Panc1 (cell line): ENCODE measurements around the gene EAF1. TPM values are rescaled to one million over a fixed set of nuclear protein-coding genes. Genes with fewer than 3 reads are reported as not detected.
A peak's percentile ranks its signal among the peaks of the same experiment; 100 is the strongest.
"Not testable (repeated sequence)": the region's sequence is repeated elsewhere in the genome, so short reads cannot be mapped to it uniquely, and the experiment has no call there.

Experiments used
- ATAC-seq: fragments of 200-7000 bp; cut with Tn5 transposase; 2 replicates; pipeline ENCODE4 v1.9.1; 2020; ENCODE audit warnings: mild to moderate bottlenecking, moderate library complexity
- BruUV-seq: library from RNA; stranded (reverse); fragments of 400-500 nt; replicated peaks from 2 replicates; lab custom pipeline; 2021; lab: Mats Ljungman, UMichigan
- CTCF ChIA-PET: fragments of 300-600 bp; sonication (Branson Sonifier 250); formaldehyde crosslinking; loops from one replicate; lab custom pipeline; 2022; ENCODE audit warnings: antibody characterized with exemption; lab: Charles Lee
- POLR2A ChIA-PET: fragments of 300-600 bp; sonication (Branson Sonifier 250); formaldehyde crosslinking; loops from one replicate; lab custom pipeline; 2022; ENCODE audit warnings: antibody characterized with exemption; lab: Charles Lee
- DNase-seq: peaks from one replicate; pipeline ENCODE4 v3.0.0-alpha.2; 2010; ENCODE audit warnings: low read depth, low spot score
- H3K27ac ChIP-seq: 2 replicates; pipeline ENCODE4 v1.5.1; 2011; ENCODE audit warnings: mild to moderate bottlenecking, low read length, inconsistent platforms
- H3K27me3 ChIP-seq: fragments of 200-500 bp; sonication (Bioruptor generic); 2 replicates; pipeline ENCODE4 v1.6.0; 2014; ENCODE audit warnings: low read length, inconsistent platforms; ENCODE audit not compliant: control insufficient read depth, insufficient read depth
- H3K36me3 ChIP-seq: fragments of 200-500 bp; sonication (Bioruptor generic); 2 replicates; pipeline ENCODE4 v1.5.1; 2014; ENCODE audit warnings: inconsistent platforms, mild to moderate bottlenecking, low read length, moderate library complexity; ENCODE audit not compliant: control insufficient read depth, insufficient read depth
- H3K4me1 ChIP-seq: 2 replicates; pipeline ENCODE4 v1.5.1; 2011; ENCODE audit warnings: inconsistent platforms, mild to moderate bottlenecking, low read length, moderate library complexity; ENCODE audit not compliant: control insufficient read depth, insufficient read depth
- H3K4me3 ChIP-seq, 2 experiments: 2 replicates each; pipeline ENCODE4 v1.5.1; 2011 to 2012; ENCODE audit warnings: low read depth in 2 of 2, low read length in 2 of 2, mild to moderate bottlenecking in 2 of 2, inconsistent platforms in 1 of 2, moderate library complexity in 1 of 2
- H3K9me3 ChIP-seq: fragments of 200-500 bp; sonication (Bioruptor generic); 2 replicates; pipeline ENCODE4 v1.5.1; 2014; ENCODE audit warnings: low read depth, mild to moderate bottlenecking, inconsistent platforms, low read length, moderate library complexity; ENCODE audit not compliant: control insufficient read depth, insufficient read depth
- POLR2AphosphoS5 ChIP-seq: IDR thresholded peaks from 2 replicates; pipeline ENCODE4 v1.6.1; 2012; ENCODE audit warnings: mild to moderate bottlenecking, low read depth, low read length, moderate library complexity
- SIN3A ChIP-seq: IDR thresholded peaks from 2 replicates; pipeline ENCODE4 v1.6.1; 2012; ENCODE audit warnings: low read depth, mild to moderate bottlenecking, low read length, moderate library complexity, borderline replicate concordance; ENCODE audit not compliant: insufficient read depth
- TCF7L2 ChIP-seq: IDR thresholded peaks from 2 replicates; pipeline ENCODE4 v1.6.1; 2011; ENCODE audit warnings: mild to moderate bottlenecking, low read depth, low read length, inconsistent platforms
- in situ Hi-C: cut with HindIII; loops from 2 replicates; pipeline ENCODE4 v1.10.0; 2016; ENCODE audit warnings: low sequenced_read_pairs, low pct_unique_long_range_greater_than_20kb
- intact Hi-C: fragments of 100-400 bp; cut with micrococcal nuclease; formaldehyde crosslinking; loops from one replicate; pipeline ENCODE4 v1.10.0; 2022; ENCODE audit not compliant: unreplicated experiment
- total RNA-seq: library from RNA; stranded (reverse); gene quantifications from one replicate; pipeline ENCODE4 v1.2.1, GENCODE V29; 2021; ENCODE audit not compliant: unreplicated experiment
- TF ChIP-seq, protein P1 (sequence below), 2 experiments: IDR thresholded peaks; 2 replicates each; pipeline ENCODE4 v1.6.1; 2011 to 2012; ENCODE audit warnings: low read depth in 2 of 2, control low read depth in 1 of 2, low read length in 1 of 2, mild to moderate bottlenecking in 1 of 2, moderate library complexity in 1 of 2; ENCODE audit not compliant: insufficient read depth in 1 of 2
- TF ChIP-seq, protein P2 (sequence below): fragments of 450-650 bp; IDR thresholded peaks from 2 replicates; pipeline ENCODE4 v1.5.1; 2017; ENCODE audit warnings: mild to moderate bottlenecking

Gene EAF1
- total RNA-seq, 1 experiment from 2014 or later: 16.1 TPM

DNA sequence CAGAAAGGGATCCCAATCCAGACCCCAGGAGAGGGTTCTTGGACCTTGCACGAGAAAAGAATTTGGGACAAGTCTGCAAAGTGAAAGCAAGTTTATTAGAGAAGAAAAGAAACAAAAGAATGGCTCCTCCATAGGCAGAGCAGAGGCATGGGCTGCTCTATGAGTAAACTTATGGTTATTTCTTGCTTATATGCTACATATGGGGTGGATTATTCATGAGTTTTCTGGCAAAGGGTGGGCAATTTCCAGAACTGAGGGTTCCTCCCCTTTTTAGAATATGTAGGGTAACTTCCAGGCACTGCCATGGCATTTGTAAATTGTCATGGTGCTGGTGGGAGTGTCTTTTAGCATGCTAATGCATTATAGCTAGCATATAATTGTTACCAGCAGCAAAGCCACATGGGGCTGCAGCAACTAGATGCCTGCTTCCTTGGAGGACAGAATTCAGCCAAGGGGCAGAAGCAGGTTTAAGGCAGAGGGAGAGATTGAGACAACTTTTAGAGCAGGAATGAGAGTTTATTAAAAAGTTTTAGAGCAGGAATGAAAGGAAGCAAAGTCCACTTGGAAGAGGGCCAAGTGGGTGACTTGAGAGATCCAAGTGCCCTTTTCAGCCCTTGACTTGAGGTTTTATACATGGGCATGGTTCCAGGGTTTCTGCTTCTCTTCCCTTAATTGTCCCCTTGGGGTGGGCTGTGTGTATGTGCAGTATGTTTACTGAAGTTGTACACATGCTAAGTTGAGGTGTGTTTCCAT lies 41.3 kb upstream of the EAF1 start:
- DNase-seq: no peak
- ChIA-PET CTCF (no interaction called here), POLR2A (no interaction called here)
- no peak overlapping the region for H3K4me3 ChIP-seq
- no peaks in the 10 kb centered on the region; the same call in 1 of the 2 replicates for H3K9me3 ChIP-seq
- no peaks in the 10 kb centered on the region for H3K4me1 ChIP-seq
- H3K36me3 ChIP-seq: no peaks in the 10 kb centered on the region
- no peak for TF ChIP-seq TCF7L2
- intact Hi-C loops (no loop called here), in situ Hi-C loops (no loop called here)
- no TSS peak for BruUV-seq
- 0 out of 2 replicates have a peak overlapping the region, but pooled peaks have one; percentile 39 for H3K27ac ChIP-seq
- ATAC-seq: no peak
- no peaks in the 10 kb centered on the region for H3K27me3 ChIP-seq

DNA sequence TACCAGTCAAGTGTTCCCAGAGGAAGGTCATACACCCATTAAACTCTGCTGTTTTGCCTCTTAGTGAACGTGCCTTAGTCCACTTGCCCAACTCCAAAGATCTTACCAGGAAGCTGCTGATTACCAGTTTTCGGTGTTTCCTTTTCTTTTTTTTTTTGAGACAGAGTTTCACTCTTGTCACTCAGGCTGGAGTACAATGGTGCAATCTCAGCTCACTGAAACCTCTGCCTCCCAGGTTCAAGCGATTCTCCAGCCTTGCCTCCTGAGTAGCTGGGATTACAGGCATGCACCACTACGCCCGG lies 40.8 kb upstream of the EAF1 start:
- 0 out of 2 replicates have a peak overlapping the region, but pooled peaks have one; percentile 39 for H3K27ac ChIP-seq
- CTCF ChIA-PET, H3K36me3 ChIP-seq, ATAC-seq, in situ Hi-C loops, H3K4me3 ChIP-seq, DNase-seq, intact Hi-C loops, H3K9me3 ChIP-seq, POLR2A ChIA-PET, H3K4me1 ChIP-seq, BruUV-seq, H3K27me3 ChIP-seq: not testable (repeated sequence)

DNA sequence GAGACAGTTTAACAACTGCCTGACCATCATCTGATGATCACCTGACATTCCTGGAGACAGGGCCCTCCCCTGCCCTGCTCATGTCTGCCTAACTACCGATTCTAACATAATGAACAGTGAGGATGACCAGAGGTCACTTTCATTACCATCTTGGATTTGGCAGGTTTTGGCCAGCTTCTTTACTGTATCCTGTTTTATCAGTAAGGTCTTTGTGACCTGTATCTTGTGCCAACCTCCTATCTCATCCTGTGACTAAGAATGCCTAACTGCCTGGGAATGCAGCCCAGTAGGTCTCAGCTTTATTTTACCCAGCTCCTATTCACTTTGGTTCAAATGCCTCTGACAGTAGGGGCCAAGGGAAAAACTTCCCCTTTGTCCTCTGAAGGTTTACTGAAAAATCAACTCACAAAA lies 40.2 kb upstream of the EAF1 start:
- intact Hi-C loops (no loop called here), in situ Hi-C loops (no loop called here)
- no TSS peak for BruUV-seq
- ATAC-seq (peak; percentile 63), DNase-seq (no peak)
- Histone ChIP-seq H3K4me1 (no peaks in the 10 kb centered on the region), H3K4me3 (no peak overlapping the region), H3K27ac (no peak overlapping the region), H3K27me3 (no peaks in the 10 kb centered on the region), H3K36me3 (no peaks in the 10 kb centered on the region), H3K9me3 (no peaks in the 10 kb centered on the region; the same call in 1 of the 2 replicates)
- TF ChIP-seq, protein P1, sequence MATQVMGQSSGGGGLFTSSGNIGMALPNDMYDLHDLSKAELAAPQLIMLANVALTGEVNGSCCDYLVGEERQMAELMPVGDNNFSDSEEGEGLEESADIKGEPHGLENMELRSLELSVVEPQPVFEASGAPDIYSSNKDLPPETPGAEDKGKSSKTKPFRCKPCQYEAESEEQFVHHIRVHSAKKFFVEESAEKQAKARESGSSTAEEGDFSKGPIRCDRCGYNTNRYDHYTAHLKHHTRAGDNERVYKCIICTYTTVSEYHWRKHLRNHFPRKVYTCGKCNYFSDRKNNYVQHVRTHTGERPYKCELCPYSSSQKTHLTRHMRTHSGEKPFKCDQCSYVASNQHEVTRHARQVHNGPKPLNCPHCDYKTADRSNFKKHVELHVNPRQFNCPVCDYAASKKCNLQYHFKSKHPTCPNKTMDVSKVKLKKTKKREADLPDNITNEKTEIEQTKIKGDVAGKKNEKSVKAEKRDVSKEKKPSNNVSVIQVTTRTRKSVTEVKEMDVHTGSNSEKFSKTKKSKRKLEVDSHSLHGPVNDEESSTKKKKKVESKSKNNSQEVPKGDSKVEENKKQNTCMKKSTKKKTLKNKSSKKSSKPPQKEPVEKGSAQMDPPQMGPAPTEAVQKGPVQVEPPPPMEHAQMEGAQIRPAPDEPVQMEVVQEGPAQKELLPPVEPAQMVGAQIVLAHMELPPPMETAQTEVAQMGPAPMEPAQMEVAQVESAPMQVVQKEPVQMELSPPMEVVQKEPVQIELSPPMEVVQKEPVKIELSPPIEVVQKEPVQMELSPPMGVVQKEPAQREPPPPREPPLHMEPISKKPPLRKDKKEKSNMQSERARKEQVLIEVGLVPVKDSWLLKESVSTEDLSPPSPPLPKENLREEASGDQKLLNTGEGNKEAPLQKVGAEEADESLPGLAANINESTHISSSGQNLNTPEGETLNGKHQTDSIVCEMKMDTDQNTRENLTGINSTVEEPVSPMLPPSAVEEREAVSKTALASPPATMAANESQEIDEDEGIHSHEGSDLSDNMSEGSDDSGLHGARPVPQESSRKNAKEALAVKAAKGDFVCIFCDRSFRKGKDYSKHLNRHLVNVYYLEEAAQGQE (IDR thresholded peaks at IDR 0.05; ENCODE audit: insufficient read depth in 1 of 2, low read depth in 2 of 2, low read length in 1 of 2): no peak
- TF ChIP-seq, protein P2, sequence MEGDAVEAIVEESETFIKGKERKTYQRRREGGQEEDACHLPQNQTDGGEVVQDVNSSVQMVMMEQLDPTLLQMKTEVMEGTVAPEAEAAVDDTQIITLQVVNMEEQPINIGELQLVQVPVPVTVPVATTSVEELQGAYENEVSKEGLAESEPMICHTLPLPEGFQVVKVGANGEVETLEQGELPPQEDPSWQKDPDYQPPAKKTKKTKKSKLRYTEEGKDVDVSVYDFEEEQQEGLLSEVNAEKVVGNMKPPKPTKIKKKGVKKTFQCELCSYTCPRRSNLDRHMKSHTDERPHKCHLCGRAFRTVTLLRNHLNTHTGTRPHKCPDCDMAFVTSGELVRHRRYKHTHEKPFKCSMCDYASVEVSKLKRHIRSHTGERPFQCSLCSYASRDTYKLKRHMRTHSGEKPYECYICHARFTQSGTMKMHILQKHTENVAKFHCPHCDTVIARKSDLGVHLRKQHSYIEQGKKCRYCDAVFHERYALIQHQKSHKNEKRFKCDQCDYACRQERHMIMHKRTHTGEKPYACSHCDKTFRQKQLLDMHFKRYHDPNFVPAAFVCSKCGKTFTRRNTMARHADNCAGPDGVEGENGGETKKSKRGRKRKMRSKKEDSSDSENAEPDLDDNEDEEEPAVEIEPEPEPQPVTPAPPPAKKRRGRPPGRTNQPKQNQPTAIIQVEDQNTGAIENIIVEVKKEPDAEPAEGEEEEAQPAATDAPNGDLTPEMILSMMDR: no peak
- no peak for TF ChIP-seq SIN3A
- no peak for TF ChIP-seq POLR2AphosphoS5
- no peak for TF ChIP-seq TCF7L2
- ChIA-PET POLR2A (no interaction called here), CTCF (interaction anchor here (0.7 kb wide), 1 partner anchor 75 kb away, joined by 3 read pairs; no protein-coding TSS in a partner anchor)
